ENCODE data around the gene CLK1.
"Not testable (repeated sequence)": the region's sequence is repeated elsewhere in the genome, so short reads cannot be mapped to it uniquely, and the experiment has no call there.

Gene CLK1

DNA sequence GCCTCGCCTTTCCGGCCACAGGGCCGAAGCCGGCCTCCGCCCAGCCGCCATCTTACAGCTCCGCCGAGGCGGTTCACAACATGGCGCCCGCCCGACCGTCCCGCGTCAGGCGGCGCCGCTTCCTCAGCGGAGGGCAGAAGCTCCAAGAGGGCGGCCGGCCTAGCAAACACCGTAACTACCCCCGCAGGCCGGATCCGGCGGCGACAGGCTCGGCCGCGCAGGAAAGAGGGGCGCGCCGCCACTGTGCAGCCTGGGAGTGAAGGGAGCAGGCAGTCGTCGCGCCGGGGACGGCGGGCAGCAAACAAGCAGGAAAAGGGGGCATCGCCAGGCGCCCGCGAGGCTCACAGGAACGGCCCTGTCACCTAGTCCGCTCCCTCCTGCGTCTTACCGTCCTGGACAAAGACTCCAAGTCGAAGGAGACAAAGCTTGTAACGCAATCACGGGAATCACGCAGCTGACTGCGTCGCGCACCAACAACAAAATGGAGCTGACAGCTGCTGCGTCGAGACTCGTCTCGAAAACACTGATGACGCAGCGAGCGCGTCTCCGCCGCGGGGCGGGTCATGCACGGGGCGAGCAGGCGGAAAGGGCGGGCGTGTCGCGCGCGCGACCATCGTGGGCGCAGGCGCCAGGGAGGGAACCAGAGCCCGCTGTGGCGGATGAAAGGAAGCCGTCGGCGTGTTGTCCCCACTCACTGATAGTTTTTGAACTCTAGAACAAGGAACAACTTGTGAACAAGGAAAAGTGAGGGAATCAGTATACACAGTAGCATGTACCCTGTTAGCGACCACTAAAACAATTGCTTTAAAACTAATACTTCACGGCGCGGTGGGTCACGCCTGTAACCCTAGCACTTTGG lies at the start of gene CLK1:
Gene CLK1 (minus strand): TSS at position 483 of the 859 bp plus-strand sequence. CDS start 2,796 bp downstream, outside the sequence.
- DNase-seq, result peak; percentile 98

- no peak for DNase-seq
These were observed 49.2 kb upstream of the CLK1 start for GRCh38 chr2:200913654-200914053.

DNA sequence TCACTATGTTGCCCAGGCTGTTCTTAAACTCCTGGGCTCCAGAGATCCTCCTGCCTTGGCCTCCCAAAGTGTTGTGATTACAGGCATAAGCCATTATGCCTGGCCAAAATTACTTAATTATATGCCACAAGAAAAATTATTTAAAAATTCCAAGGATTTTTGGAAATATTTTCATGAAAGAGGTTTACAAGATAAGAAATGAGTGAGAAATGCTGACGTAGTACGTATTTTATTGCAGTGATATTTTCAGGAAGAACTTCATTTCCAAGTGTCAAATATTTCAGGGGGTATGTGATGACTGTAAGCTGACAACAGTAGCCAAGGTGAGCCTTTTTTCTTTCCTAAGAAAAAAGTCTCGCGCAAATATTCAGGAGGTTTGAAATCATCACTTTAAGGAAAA lies 45.5 kb upstream of the CLK1 start:
- no peak for DNase-seq

- DNase-seq, result peak; percentile 69
These were observed 41.3 kb upstream of the CLK1 start for GRCh38 chr2:200905618-200906296.

DNA sequence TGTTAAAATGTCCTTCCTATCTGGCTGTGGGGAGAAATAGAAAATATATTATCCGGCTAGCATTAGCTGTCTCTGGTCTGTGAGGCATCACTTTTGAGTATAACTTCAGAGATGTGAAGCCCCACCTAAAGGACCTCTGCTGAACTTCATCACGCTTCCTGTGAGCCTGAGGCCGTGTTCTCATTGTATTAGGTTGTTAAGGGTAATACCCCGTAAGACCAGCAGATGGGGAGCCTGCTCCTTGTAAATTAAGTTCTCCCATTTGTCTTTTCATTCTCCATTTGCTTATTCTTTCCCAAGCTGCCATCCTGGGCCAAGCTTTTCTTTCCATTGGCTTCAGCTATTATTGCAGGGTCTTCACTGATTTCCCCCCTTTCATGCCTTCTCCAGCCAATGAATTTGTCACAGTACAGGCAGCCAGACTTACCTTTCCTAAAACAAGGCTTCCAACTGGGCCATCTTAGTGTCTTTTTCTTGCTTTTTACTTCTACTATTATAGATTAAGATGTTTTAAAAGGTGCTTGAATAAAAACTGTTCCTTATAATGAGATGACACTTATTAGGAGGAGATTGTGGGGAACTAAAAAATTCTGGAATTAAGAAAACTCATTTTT lies 37.1 kb upstream of the CLK1 start:
- DNase-seq, result peak; percentile 77

DNA sequence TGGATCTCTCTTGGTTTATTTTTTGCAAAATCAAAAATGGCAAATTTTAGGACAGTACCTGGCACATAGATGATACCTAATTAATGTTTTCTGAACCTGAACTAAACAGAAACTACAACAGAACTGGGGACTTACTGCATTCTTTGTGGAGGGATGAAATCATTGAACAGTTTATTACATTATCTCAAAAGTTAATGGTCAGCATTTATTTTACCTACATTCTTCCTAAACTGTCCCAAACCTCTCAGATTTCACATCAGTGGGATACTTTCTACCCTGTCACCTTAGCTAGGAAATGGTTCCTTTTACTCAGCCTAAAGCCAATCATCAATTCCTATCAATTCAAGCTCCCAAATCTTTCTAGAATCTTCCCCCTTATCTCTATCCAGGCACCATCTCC lies 35.0 kb upstream of the CLK1 start:
- no peak for DNase-seq

- peak; percentile 98 for DNase-seq
These were observed 24.5 kb upstream of the CLK1 start, which contains the start of the genes NIF3L1 and PPIL3 for GRCh38 chr2:200888704-200889625. TSS of gene NIF3L1 (plus strand) at chr2:200889371. CDS start at chr2:200891944, 2,573 bp downstream. TSS of gene PPIL3 (minus strand) at chr2:200889077. CDS start at chr2:200887615, 1,462 bp downstream.

DNA sequence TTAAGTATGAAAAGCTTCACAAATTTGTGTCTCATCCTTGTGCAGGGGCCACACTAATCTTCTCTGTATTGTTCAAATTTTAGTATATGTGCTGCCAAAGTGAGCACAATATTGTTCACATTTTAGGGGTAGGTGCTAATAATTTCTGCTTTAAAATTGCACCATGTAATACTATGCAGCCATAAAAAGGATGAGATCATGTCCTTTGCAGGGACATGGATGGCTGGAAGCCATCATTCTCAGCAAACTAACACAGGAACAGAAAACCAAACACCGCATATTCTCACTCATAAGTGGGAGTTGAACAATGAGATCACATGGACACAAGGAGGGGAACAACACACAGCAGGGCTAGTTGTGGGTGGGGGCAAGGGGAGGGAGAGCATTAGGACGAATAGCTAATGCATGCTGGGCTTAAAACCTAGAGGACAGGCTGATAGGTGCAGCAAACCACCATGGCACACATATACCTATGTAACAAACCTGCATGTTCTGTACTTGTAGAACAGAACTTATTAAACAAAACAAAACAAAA lies 17.3 kb upstream of the CLK1 start:
- DNase-seq, result not testable (repeated sequence)

- DNase-seq, result no peak
These were observed 13.9 kb upstream of the CLK1 start for GRCh38 chr2:200878289-200878880.

DNA sequence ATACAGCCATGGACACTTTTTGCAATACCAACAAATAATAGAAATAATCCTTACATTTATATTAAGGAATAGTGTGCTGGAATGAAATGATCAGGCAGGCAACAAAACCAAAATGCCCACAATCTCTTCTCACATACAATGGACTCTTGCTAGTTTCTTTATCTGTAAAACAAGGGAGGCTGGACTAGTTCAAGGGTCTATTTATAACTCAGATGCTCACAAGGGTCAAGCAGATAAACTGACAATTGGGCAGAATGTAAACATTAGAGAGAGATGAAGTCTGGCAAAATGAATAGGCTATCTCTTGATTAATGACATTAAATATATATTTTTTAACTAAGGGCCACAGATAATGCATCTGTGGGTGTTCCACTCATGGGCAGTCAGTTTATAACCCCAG lies 13.0 kb upstream of the CLK1 start:
- DNase-seq, result no peak

DNA sequence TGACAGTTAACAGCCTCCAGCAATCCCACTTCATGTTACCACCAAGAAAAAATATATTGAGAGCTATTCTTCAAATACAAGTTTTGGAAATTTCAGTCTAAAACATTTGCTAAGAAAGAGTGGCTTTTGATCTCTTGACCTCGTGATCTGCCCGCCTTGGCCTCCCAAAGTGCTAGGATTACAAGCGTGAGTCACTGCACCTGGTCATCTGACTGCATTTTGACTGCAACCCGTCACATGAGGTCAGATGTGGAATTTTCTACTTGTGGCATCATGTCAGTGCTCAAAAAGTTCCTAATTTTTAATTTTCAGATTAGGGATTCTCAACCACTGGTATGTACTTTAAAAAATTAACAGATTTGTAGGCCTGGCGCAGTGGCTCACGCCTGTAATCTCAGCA lies 9.1 kb upstream of the CLK1 start:
- DNase-seq, result no peak

- DNase-seq, result no peak
These were observed 6.7 kb upstream of the CLK1 start for GRCh38 chr2:200871151-200871550.

DNA sequence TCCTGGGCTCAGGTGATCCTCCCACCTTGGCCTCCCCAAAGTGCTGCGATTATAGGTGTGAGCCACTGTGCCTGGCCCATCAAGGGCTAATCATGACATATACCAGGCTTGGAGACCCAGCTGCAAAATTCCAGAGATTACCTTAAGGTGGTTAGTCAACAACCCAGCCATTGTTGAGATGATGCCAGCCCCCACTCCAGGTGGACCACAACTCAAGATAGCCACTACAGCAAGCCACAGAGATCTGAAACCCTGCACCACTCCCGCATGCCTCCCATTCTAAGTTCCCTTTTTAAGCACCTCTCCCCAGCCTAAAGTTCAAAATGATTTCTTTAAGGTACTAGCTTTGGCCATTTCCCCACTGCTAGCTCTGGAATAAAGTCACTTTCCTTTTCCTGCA lies 4.6 kb upstream of the CLK1 start:
- DNase-seq, result no peak

DNA sequence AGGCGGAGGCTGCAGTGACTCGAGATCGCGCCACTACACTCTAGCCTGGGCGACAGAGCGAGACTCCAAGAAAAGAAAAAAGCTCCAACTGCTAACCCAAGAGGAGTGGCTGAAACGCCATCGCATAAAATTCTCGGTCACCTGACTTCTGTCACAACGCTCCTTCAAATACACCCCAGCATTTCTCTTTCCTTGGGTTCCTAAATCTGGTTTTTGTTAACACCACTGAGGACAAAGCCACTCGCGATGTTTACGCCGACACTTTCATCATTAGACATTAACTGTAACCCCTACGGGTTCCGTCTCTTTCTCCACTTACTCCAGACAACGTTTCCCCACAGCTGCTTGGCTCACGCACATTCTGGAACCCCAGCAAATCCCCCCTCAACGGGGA lies 679 bp downstream of the CLK1 start:
- DNase-seq, result no peak

DNA sequence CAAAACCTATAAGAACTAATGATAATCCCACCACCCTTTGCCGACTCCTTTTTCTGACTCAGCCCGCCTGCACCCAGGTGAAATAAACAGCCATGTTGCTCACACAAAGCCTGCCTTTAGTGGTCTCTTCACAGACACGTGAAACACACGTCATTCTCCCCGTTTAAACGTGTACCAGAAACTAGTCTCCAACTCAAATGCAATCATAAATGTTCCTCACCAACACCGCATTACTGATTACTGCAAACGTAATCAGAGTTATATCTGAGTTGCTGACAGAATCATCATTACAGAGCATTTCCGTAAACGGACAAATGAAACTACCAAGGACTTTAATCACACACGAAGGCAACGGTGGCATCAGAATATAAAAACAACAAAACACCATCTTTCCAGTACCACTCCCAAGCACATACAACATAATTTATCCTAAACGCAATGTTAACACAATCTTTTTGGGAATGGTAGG lies 1.9 kb downstream of the CLK1 start:
- peak; percentile 73 for DNase-seq

GRCh38 chr2:200861617-200862155 lies 2.8 kb downstream of the CLK1 start:
- no peak for DNase-seq

GRCh38 chr2:200860092-200860795 lies 4.2 kb downstream of the CLK1 start:
- no peak for DNase-seq

GRCh38 chr2:200856806-200857205 lies 7.7 kb downstream of the CLK1 start:
- no peak for DNase-seq

GRCh38 chr2:200852605-200853004 lies 11.9 kb downstream of the CLK1 start:
- no peak for DNase-seq

DNA sequence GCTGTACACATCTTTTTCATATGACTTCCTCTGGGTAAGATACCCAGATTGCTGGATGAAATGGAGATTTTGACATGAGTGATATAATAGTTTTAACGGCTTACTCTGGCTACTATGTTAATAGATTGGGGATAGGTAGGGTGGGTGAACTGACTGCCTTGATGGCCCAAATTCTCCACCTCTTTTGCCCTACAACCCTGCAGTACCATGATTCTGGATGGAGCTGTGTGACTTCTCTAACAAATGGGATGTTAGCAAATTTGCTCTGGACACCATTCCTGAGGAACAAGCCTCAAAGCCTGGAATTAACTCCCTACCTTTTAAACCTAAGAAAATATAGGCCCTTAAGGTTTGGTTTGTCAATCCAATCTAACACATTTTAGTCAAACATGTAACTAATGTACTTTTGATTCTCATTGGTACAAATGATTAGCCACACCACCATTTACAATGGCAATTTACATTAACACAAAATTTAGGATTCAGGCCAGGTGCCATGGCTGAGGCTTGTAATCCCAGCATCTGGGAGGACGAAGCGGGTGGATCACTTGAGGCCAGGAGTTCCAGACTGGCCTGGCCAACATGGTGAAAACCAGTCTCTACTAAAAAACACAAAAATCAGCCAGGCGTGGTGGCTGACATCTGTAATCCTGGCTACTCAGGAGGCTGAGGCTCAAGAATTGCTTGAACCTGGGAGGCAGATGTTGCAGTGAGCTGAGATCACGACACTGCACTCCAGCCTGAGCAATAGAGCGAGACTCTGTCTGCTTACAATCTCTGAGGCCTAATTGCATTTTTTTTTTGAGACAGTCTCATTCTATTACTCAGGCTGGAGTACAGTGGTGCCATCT lies 12.8 kb downstream of the CLK1 start:
- DNase-seq, result no peak

Data from stimulated activated CD8-positive, alpha-beta memory T cell treated with anti-CD3 and anti-CD28 coated beads, Interleukin-4, amount 100 ng/mL, for 48 hours (primary cell).